Measurements from ENCODE around the gene KRT3.

KRT3 gene

GRCh38 chr12:52813203-52813819 is 17.4 kb upstream of the KRT3 start:
- Histone ChIP-seq H3K4me3 (ENCODE audit: low read depth in 1 of 2, low read length in 1 of 2) (no peak overlapping the region), H3K9me3 (no peaks in the 10 kb centered on the region), H3K27me3 (peaks cover 4% of the 10 kb centered on the region), H3K27ac (no peak overlapping the region), H3K4me1 (ENCODE audit: control insufficient read depth in 1 of 2, insufficient read depth in 1 of 2, low read depth in 1 of 2, low read length in 1 of 2) (no peaks in the 10 kb centered on the region), H3K36me3 (no peaks in the 10 kb centered on the region)
- TF ChIP-seq, protein P1, sequence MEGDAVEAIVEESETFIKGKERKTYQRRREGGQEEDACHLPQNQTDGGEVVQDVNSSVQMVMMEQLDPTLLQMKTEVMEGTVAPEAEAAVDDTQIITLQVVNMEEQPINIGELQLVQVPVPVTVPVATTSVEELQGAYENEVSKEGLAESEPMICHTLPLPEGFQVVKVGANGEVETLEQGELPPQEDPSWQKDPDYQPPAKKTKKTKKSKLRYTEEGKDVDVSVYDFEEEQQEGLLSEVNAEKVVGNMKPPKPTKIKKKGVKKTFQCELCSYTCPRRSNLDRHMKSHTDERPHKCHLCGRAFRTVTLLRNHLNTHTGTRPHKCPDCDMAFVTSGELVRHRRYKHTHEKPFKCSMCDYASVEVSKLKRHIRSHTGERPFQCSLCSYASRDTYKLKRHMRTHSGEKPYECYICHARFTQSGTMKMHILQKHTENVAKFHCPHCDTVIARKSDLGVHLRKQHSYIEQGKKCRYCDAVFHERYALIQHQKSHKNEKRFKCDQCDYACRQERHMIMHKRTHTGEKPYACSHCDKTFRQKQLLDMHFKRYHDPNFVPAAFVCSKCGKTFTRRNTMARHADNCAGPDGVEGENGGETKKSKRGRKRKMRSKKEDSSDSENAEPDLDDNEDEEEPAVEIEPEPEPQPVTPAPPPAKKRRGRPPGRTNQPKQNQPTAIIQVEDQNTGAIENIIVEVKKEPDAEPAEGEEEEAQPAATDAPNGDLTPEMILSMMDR (IDR thresholded peaks at IDR 0.05) = no peak

DNA sequence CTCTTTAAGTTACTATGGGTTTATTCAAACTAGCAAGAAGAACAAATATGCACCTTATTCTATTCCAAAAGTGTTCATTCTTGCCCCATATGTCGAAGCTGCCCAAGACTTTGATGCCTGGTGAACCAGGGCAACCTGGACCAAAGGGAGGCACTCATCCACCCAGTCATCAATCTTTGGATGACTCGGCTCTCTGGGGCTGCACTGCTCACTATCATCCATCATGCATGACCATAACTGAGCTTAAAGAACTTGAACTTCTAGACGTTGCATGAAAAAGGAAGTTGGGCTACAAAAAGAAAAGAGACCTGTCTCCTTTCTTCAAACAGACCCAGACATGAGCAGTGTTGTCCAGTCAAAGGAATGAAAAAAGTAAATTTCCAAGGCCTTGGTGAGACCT is 16.8 kb upstream of the KRT3 start:
- TF ChIP-seq, protein P1 (IDR thresholded peaks at IDR 0.05) = no peak
- no peak overlapping the region for H3K27ac ChIP-seq
- H3K9me3 ChIP-seq = no peaks in the 10 kb centered on the region
- H3K4me3 ChIP-seq (ENCODE audit: low read depth in 1 of 2, low read length in 1 of 2) = no peak overlapping the region
- H3K36me3 ChIP-seq = no peaks in the 10 kb centered on the region
- H3K4me1 ChIP-seq (ENCODE audit: control insufficient read depth in 1 of 2, insufficient read depth in 1 of 2, low read depth in 1 of 2, low read length in 1 of 2) = no peaks in the 10 kb centered on the region
- H3K27me3 ChIP-seq = peaks cover 1% of the 10 kb centered on the region

DNA sequence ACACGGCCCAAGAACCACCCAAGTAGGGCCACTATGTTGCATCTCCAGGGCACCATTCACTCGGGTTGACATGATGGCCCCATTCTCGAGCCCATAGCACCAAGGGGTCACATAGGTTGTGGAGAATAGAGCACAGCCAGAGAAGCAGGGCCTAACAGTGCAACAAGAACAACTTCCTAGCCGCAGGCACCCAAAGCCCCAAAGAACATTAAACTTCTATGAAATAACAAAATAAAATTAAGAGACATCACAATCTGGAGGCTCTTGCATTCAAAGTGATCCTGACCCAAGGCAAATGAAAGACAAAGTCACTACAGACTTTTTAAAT is 16.1 kb upstream of the KRT3 start:
- TF ChIP-seq, protein P1 (IDR thresholded peaks at IDR 0.05) = no peak
- H3K36me3 ChIP-seq = no peaks in the 10 kb centered on the region
- H3K27me3 ChIP-seq = no peaks in the 10 kb centered on the region
- H3K9me3 ChIP-seq = no peaks in the 10 kb centered on the region
- no peak overlapping the region for H3K27ac ChIP-seq
- H3K4me1 ChIP-seq (ENCODE audit: control insufficient read depth in 1 of 2, insufficient read depth in 1 of 2, low read depth in 1 of 2, low read length in 1 of 2) = no peaks in the 10 kb centered on the region
- no peak overlapping the region for H3K4me3 ChIP-seq (ENCODE audit: low read depth in 1 of 2, low read length in 1 of 2)

GRCh38 chr12:52811191-52812072 is 15.5 kb upstream of the KRT3 start:
- no peaks in the 10 kb centered on the region for H3K4me1 ChIP-seq (ENCODE audit: control insufficient read depth in 1 of 2, insufficient read depth in 1 of 2, low read depth in 1 of 2, low read length in 1 of 2)
- H3K4me3 ChIP-seq (ENCODE audit: low read depth in 1 of 2, low read length in 1 of 2) = no peak overlapping the region
- no peak overlapping the region for H3K27ac ChIP-seq
- H3K27me3 ChIP-seq = no peaks in the 10 kb centered on the region
- TF ChIP-seq, protein P1 (IDR thresholded peaks at IDR 0.05) = no peak
- no peaks in the 10 kb centered on the region for H3K9me3 ChIP-seq
- H3K36me3 ChIP-seq = no peaks in the 10 kb centered on the region

DNA sequence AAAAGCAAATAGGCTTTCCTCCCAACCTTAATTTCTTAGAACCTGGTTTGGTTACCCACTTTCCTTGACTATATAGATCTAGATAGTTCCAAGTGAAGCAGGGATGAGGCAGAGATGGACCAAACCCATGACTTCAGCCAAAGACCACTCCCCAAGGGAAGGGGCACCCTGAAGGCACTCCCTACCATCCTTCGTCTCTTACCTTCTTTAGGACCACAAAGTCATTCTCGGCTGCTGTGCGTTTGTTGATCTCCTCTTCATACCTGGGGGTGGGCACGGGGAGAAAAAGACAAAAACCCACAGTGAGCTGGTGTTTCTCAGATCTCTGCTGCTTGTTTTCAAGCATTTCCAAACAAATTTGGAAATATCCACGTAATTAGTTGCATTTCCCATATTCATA is 14.6 kb upstream of the KRT3 start:
- TF ChIP-seq, protein P1 (IDR thresholded peaks at IDR 0.05) = no peak
- Histone ChIP-seq H3K36me3 (no peaks in the 10 kb centered on the region), H3K27ac (no peak overlapping the region), H3K4me1 (ENCODE audit: control insufficient read depth in 1 of 2, insufficient read depth in 1 of 2, low read depth in 1 of 2, low read length in 1 of 2) (no peaks in the 10 kb centered on the region), H3K27me3 (no peaks in the 10 kb centered on the region), H3K4me3 (ENCODE audit: low read depth in 1 of 2, low read length in 1 of 2) (no peak overlapping the region), H3K9me3 (no peaks in the 10 kb centered on the region)
